Measurements from ENCODE around the gene ZNF362.

DNA sequence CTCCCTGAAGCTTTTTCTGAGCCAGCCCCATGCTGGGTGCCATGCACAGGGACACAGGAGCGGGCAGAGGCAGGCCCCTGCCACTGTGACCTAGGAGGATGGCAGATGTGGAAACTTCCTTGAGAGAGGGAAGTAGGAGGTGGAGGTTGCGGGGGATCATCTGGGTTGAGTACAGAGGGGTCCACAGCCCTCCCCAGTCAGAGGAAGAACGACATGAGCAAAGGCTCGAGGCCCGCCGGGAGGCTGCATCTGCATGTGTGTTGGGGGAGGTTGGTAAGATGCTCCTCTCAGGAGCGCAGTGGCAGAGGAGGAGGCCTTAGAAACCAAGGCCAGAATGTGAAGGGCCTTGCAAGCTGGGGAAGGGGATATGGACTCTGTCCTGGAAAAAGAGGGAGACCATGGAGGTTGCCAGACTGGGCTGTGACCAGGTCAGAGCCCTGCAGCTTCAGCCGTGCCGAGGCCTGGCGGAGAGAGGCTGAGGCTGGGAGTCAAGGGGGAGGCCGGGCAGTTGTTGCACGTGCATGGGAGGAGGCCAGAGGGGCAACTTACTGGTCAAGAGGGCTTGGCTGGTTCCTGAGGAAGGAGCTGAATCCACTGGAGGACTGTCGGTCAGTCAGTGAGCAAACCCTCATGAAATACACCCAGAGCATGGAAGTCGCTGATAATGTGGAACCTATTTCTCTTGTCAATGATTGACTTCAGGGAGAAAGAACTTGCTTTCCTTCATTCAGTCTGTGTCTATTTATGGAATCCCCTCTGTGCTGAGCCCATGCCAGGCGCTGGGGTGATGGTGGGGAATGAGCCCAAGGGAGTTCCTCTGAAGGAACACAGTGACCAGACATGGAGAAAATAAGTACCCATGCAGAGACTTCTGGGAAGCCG lies 32.9 kb downstream of the ZNF362 start:
- TF ChIP-seq, protein P1, sequence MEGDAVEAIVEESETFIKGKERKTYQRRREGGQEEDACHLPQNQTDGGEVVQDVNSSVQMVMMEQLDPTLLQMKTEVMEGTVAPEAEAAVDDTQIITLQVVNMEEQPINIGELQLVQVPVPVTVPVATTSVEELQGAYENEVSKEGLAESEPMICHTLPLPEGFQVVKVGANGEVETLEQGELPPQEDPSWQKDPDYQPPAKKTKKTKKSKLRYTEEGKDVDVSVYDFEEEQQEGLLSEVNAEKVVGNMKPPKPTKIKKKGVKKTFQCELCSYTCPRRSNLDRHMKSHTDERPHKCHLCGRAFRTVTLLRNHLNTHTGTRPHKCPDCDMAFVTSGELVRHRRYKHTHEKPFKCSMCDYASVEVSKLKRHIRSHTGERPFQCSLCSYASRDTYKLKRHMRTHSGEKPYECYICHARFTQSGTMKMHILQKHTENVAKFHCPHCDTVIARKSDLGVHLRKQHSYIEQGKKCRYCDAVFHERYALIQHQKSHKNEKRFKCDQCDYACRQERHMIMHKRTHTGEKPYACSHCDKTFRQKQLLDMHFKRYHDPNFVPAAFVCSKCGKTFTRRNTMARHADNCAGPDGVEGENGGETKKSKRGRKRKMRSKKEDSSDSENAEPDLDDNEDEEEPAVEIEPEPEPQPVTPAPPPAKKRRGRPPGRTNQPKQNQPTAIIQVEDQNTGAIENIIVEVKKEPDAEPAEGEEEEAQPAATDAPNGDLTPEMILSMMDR (IDR thresholded peaks at IDR 0.05; ENCODE audit: borderline replicate concordance, extremely low read depth, low read length, poor library complexity, severe bottlenecking) = no peak
- no peak for TF ChIP-seq EZH2 (IDR thresholded peaks at IDR 0.05; ENCODE audit: borderline replicate concordance, low read depth, low read length, severe bottlenecking)

Data from DND-41 (cell line).